Measurements from ENCODE around the gene PDLIM1.

PDLIM1 gene

GRCh38 chr10:95277614-95278013, 13.2 kb downstream of the PDLIM1 start:
- no peak overlapping the region for H3K4me3 ChIP-seq (replicated peaks; ENCODE audit: low read depth, low read length)
- TF ChIP-seq CTCF (IDR thresholded peaks at IDR 0.05; ENCODE audit: low read length, missing control alignments): no peak
- no peak for DNase-seq (ENCODE audit: low read depth)

- no peak for DNase-seq (ENCODE audit: low read depth)
- TF ChIP-seq CTCF (IDR thresholded peaks at IDR 0.05; ENCODE audit: low read length, missing control alignments): no peak
- no peak overlapping the region for H3K4me3 ChIP-seq (replicated peaks; ENCODE audit: low read depth, low read length)
Measured at GRCh38 chr10:95277201-95277570, 13.6 kb downstream of the PDLIM1 start.

- TF ChIP-seq CTCF (IDR thresholded peaks at IDR 0.05; ENCODE audit: low read length, missing control alignments): no peak
- no peak overlapping the region for H3K4me3 ChIP-seq (replicated peaks; ENCODE audit: low read depth, low read length)
- DNase-seq (ENCODE audit: low read depth): peak; percentile 36
Measured at GRCh38 chr10:95276367-95277200, 14.2 kb downstream of the PDLIM1 start.

DNA sequence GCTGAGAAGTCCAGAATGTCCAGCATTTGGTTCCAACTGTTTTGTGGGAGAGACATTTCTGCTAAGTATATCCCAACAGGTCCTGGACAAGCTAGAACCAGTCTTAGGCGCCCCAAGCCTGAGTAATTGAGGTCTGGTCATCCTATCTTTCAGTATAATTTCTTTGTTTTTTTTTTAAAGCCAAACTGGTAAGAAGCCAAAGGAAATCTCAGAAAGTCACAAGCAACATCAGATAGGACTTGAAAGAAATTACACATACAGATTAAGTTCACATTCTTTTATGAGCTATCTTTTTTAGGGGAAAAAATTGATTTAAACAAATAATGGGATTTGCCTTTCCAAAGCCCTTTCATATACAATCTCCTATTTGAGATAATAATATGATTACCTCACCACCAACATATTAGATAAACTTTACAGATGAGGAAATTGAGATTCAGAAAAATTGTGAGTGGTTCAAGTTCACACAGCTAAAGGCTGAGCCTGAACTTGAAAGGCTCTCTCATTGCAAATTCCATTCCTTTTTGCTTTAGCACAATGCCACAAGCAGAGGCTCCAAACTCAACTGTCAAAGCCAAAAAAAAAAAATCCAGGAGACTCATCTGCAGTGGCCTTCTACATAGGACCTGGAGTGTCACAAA, 15.0 kb downstream of the PDLIM1 start:
- peak; percentile 77 for DNase-seq (ENCODE audit: low read depth)
- TF ChIP-seq CTCF (IDR thresholded peaks at IDR 0.05; ENCODE audit: low read length, missing control alignments): no peak
- no peak overlapping the region for H3K4me3 ChIP-seq (replicated peaks; ENCODE audit: low read depth, low read length)

- DNase-seq (ENCODE audit: low read depth): peak; percentile 89
- H3K4me3 ChIP-seq (replicated peaks; ENCODE audit: low read depth, low read length): peak overlapping the region; percentile 10
- TF ChIP-seq CTCF (IDR thresholded peaks at IDR 0.05; ENCODE audit: low read length, missing control alignments): no peak
Measured at GRCh38 chr10:95273393-95274312, 17.1 kb downstream of the PDLIM1 start.

DNA sequence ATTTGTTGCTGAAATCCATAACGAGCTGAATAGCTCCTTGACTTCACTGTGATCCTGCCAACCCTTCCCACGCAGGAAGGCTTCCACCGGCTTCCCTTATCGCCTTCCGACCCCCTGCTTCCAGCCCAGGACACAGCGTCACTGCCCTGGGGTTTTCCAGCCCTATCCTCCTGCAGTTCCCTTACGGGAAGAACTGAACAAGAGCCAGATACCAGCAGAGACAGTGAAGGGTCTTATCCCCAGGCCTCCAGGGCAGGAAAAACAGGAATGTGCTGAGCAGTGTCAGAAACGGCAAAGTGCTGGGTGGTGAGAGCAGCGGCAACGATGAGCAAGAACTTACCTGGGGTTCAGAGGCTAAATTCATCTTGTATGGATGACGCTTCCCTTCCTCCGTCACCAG, 22.4 kb downstream of the PDLIM1 start:
- peak; percentile 98 for DNase-seq (ENCODE audit: low read depth)
- TF ChIP-seq CTCF (IDR thresholded peaks at IDR 0.05; ENCODE audit: low read length, missing control alignments): no peak

More for the DNA sequence above, 22.4 kb downstream of the PDLIM1 start:
- H3K4me3 ChIP-seq (replicated peaks; ENCODE audit: low read depth, low read length): no peak overlapping the region
